LNCAP (cell line): ENCODE results near the gene IFT122.

Experiments used
- TF ChIP-seq, protein P1 (sequence below): fragments of 450-650 bp; IDR thresholded peaks from 2 replicates; pipeline ENCODE4 v1.5.1; 2017; ENCODE audit warnings: mild to moderate bottlenecking

Gene IFT122

GRCh38 chr3:129474984-129475804, 35.2 kb downstream of the IFT122 start:
- TF ChIP-seq, protein P1, sequence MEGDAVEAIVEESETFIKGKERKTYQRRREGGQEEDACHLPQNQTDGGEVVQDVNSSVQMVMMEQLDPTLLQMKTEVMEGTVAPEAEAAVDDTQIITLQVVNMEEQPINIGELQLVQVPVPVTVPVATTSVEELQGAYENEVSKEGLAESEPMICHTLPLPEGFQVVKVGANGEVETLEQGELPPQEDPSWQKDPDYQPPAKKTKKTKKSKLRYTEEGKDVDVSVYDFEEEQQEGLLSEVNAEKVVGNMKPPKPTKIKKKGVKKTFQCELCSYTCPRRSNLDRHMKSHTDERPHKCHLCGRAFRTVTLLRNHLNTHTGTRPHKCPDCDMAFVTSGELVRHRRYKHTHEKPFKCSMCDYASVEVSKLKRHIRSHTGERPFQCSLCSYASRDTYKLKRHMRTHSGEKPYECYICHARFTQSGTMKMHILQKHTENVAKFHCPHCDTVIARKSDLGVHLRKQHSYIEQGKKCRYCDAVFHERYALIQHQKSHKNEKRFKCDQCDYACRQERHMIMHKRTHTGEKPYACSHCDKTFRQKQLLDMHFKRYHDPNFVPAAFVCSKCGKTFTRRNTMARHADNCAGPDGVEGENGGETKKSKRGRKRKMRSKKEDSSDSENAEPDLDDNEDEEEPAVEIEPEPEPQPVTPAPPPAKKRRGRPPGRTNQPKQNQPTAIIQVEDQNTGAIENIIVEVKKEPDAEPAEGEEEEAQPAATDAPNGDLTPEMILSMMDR = no peak

GRCh38 chr3:129475863-129476262, 35.8 kb downstream of the IFT122 start:
- TF ChIP-seq, protein P1 = no peak

- TF ChIP-seq, protein P1 = no peak
Observed at GRCh38 chr3:129476586-129476985, 36.6 kb downstream of the IFT122 start.

DNA sequence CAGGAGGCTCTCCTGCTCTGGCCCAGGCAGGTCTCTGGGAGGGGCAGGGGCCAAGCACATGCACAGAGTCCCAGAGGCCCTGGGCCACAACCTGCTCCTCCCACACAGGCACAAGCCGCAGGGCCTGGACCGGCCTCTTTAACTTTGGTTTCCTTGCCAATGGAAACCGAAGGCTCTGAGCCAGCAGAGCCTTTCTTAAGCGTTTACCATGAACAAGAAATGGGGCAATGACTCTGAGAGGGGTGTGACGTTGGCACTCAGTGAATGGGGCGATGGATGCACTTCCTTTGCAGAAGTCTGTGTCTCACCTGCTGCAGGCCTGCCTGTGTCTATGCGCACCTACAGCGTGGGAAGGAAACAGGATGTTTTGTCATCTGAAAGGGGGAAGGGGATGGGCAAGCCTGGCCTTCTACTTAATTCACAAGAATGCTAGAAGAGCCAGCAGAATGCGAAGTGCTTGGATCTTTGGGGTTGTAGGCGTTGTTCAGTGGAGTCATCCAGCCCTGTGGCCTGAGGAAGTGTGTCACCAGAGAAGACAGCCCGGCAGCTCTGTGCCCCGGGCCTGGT, 41.8 kb downstream of the IFT122 start:
- TF ChIP-seq, protein P1 = no peak

DNA sequence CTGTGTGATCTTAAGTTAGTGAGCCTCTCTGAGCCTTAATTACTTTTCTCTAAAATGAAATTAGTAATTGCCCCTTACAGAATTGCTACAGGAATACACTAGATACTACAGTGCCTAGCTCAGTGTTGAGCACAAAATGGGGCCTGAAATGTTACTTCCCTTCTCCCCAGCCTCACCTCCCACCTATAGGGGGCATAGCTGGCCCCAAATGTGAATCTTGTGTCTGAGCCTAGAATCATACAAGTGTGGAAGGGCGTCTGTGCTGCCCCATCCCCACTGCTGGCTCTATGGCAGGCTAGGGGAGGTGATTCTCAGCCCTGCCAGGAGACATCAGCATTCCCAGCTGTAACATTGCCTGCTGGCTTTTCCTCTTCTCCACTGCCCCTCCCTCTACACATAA, 42.7 kb downstream of the IFT122 start:
- TF ChIP-seq, protein P1 = no peak

- TF ChIP-seq, protein P1 = no peak
Observed at GRCh38 chr3:129483870-129484269, 43.8 kb downstream of the IFT122 start.

DNA sequence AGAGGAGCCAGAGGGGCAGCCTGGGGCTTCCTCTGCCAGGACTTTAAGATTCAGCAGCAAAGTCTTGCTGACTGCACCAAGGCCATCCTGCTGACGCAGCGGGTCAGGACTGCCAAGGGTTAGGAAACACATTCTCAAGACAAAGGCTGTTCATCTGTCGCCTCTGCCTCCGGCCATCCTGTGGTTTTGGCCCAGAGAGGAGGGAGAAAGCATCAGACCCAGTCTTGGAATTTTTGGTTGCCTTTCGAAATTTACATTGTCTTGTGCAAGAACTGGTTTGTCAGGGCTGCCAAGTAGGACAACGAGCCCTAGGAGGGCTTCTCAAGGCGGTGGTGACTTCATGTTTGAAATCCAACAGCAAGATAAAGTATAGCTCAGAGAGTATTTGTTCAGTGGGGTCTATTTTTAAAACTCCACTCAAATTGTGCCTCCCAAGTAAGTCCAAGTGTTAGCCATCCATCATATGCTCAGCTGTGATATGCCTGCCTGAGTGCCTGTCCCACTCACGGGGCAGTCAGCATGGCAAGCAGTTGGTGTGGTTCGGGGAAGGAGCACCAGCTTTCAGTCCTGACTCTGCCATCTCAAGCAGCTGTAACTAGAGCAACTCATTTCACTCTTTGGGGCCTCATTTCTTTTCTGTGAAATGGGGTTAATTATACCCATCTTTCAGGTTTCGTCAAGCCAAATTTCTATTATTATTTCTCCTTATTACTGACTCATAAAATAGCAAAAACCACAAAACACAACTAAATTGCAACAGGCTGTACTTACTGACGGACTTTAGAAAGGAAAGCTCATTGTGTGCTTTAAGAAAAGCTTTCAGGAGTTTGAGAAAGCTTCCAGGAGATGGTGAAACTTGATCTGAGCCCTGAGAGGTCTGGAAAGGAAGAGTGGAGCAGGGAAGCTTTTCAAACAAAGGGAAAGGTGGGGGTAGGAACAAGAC, 46.0 kb downstream of the IFT122 start:
- TF ChIP-seq, protein P1 = no peak
